ENCODE measurements around the gene VAV1. TPM values are rescaled to one million over a fixed set of nuclear protein-coding genes. Genes with fewer than 3 reads are reported as not detected.

VAV1 gene
- total and polyA plus RNA-seq, 2 donors (not counting 3 experiments of a cell fraction or from before 2014, with no cell fraction given) = not detected

DNA sequence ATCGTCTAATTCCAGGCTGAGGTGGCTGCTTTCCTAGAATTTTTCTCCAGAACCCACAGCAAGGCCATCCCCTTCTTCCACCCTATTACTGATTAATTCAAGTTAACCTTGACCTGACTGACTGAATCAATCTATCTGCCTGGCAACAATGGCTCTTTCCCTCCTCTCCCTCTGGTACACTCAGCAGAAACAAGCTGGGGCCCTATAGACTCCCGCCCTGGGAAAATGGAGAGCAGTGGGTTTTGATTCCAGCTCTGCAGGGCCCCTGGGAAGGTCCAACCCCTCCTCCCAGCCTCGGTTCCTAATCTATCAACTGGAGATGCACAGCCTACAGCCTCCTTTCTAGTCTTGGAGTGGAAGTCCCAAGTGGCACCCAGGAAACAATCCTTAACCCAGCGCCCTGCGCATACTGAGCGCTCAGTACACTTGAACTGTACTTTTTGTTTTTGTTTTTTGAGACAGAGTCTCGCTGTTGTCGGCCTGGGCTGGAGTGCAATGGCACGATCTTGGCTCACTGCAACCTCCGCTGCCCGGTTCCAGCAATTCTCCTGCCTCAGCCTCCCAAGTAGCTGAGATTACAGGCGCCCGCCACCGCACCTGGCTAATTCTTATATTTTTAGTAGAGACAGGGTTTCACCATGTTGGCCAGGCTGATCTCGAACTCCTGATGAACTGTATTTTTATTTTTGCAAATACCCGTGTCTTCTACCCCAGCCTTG, 46.8 kb upstream of the VAV1 start:
- H3K36me3 ChIP-seq (ENCODE audit: control insufficient read depth in 2 of 2, extremely low read depth in 1 of 2, insufficient read depth in 2 of 2, low read length in 2 of 2) = no peaks in the 10 kb centered on the region
- CTCF ChIA-PET = interaction anchor here (1.1 kb wide), 1 partner anchor 94 kb away, joined by 3 read pairs; no protein-coding TSS in a partner anchor
- no peaks in the 10 kb centered on the region for H3K27me3 ChIP-seq (ENCODE audit: control insufficient read depth in 2 of 2, insufficient read depth in 2 of 2, low read length in 2 of 2)
- no TSS peak for BruUV-seq (replicated peaks)
- H3K9ac ChIP-seq (replicated peaks; ENCODE audit: extremely low read depth, insufficient read depth, low read length) = no peak overlapping the region
- POLR2A ChIA-PET = interaction anchor here (0.6 kb wide), 1 partner anchor 46 kb away, joined by 6 read pairs; no protein-coding TSS in a partner anchor
- H3K4me3 ChIP-seq (replicated peaks in 1 of 3; ENCODE audit: insufficient read depth in 1 of 3, low read depth in 1 of 3, low read length in 3 of 3) = no peak overlapping the region
- H2AFZ ChIP-seq (ENCODE audit: low read depth, low read length) = no peak overlapping the region
- H3K27ac ChIP-seq (ENCODE audit: insufficient read depth, low read depth, low read length) = no peak overlapping the region
- H3K79me2 ChIP-seq (ENCODE audit: control insufficient read depth, insufficient read depth, low read length) = no peaks in the 10 kb centered on the region
- intact Hi-C loops (cut with micrococcal nuclease) = no loop called here
- no peaks in the 10 kb centered on the region for H3K9me1 ChIP-seq (replicated peaks; ENCODE audit: control insufficient read depth, extremely low read depth, insufficient read depth, low read length)
- no peaks in the 10 kb centered on the region for H3K4me1 ChIP-seq (ENCODE audit: control insufficient read depth, extremely low read depth, insufficient read depth, low read length)
- no peak for DNase-seq (ENCODE audit: low read depth, low spot score)
- no peak for TF ChIP-seq FOS (IDR thresholded peaks at IDR 0.05; ENCODE audit: borderline replicate concordance, insufficient read depth, low read length)
- no peak for TF ChIP-seq MYC (IDR thresholded peaks at IDR 0.05; ENCODE audit: low read depth, low read length)
- TF ChIP-seq POLR2AphosphoS5 (IDR thresholded peaks at IDR 0.05; ENCODE audit: insufficient read depth, low read depth, low read length) = no peak
- no peak for TF ChIP-seq GATA2 (IDR thresholded peaks at IDR 0.05; ENCODE audit: insufficient read depth, insufficient read length, low read depth, low read length)
- TF ChIP-seq POLR2A (IDR thresholded peaks at IDR 0.05; ENCODE audit: low read depth, low read length) = no peak
- TF ChIP-seq EZH2 (IDR thresholded peaks at IDR 0.05; ENCODE audit: borderline replicate concordance, low read depth, low read length, severe bottlenecking) = no peak
- no peak for TF ChIP-seq JUN (IDR thresholded peaks at IDR 0.05; ENCODE audit: borderline replicate concordance, insufficient read depth, insufficient read length, low read depth)
- TF ChIP-seq, protein P1, sequence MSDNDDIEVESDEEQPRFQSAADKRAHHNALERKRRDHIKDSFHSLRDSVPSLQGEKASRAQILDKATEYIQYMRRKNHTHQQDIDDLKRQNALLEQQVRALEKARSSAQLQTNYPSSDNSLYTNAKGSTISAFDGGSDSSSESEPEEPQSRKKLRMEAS (IDR thresholded peaks at IDR 0.05; ENCODE audit: insufficient read depth, insufficient read length) = no peak
- TF ChIP-seq, protein P2, sequence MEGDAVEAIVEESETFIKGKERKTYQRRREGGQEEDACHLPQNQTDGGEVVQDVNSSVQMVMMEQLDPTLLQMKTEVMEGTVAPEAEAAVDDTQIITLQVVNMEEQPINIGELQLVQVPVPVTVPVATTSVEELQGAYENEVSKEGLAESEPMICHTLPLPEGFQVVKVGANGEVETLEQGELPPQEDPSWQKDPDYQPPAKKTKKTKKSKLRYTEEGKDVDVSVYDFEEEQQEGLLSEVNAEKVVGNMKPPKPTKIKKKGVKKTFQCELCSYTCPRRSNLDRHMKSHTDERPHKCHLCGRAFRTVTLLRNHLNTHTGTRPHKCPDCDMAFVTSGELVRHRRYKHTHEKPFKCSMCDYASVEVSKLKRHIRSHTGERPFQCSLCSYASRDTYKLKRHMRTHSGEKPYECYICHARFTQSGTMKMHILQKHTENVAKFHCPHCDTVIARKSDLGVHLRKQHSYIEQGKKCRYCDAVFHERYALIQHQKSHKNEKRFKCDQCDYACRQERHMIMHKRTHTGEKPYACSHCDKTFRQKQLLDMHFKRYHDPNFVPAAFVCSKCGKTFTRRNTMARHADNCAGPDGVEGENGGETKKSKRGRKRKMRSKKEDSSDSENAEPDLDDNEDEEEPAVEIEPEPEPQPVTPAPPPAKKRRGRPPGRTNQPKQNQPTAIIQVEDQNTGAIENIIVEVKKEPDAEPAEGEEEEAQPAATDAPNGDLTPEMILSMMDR (IDR thresholded peaks at IDR 0.05; ENCODE audit: extremely low read depth in 1 of 2, insufficient read depth in 1 of 2, low read depth in 1 of 2, low read length in 2 of 2) = no peak
- H3K4me2 ChIP-seq (ENCODE audit: insufficient read depth, low read length) = no peak overlapping the region
- no peaks in the 10 kb centered on the region for H4K20me1 ChIP-seq (replicated peaks; ENCODE audit: control insufficient read depth, extremely low read depth, insufficient read depth, low read length)
- FAIRE-seq = no peak
- dilution Hi-C loops (cut with MboI; ENCODE audit: extremely low pct_ligation_motif_present, low sequenced_read_pairs) = no loop called here
- H3K9me3 ChIP-seq (replicated peaks; ENCODE audit: control insufficient read depth, insufficient read depth, low read length) = no peaks in the 10 kb centered on the region
